GM12878 (cell line): Measurements from ENCODE around the gene TMEM59.

Experiments used
- CBX3 ChIP-seq: fragments of 200-600 bp; sonication (generic); IDR thresholded peaks from 2 replicates; pipeline ENCODE4 v1.6.1; 2016; ENCODE audit warnings: low read depth, borderline replicate concordance
- CEBPZ ChIP-seq: fragments of 150-350 bp; IDR thresholded peaks from 2 replicates; pipeline ENCODE4 v1.6.1; 2016; ENCODE audit warnings: low read depth, low read length
- CTCF ChIP-seq, 3 experiments: IDR thresholded peaks in 2 of 3; conservative IDR thresholded peaks in 1 of 3; 2 replicates each; pipeline ENCODE4 v1.5.1; 2011; ENCODE audit warnings: low read depth in 3 of 3, low read length in 3 of 3, mild to moderate bottlenecking in 3 of 3, control low read depth in 2 of 3, moderate library complexity in 2 of 3, inconsistent platforms in 1 of 3, mixed read lengths in 1 of 3; ENCODE audit not compliant: control insufficient read depth in 2 of 3, insufficient read depth in 1 of 3; ENCODE audit errors: extremely low read depth in 1 of 3
- E2F4 ChIP-seq: IDR thresholded peaks from 2 replicates; pipeline ENCODE4 v1.6.1; 2012; ENCODE audit warnings: low read depth, low read length, improper control_type of control experiment
- EP300 ChIP-seq, 2 experiments: fragments of 150-350 bp in 1 of 2; IDR thresholded peaks; 2 replicates each; pipeline ENCODE4 v1.6.1; 2011 to 2012; ENCODE audit warnings: low read depth in 2 of 2, low read length in 2 of 2, borderline replicate concordance in 1 of 2, improper control_type of control experiment in 1 of 2, inconsistent platforms in 1 of 2; ENCODE audit not compliant: control insufficient read depth in 1 of 2
- EZH2 ChIP-seq: IDR thresholded peaks from 2 replicates; pipeline ENCODE4 v1.6.1; 2012; ENCODE audit warnings: low read depth, mild to moderate bottlenecking, control low read depth, inconsistent platforms, low read length, borderline replicate concordance; ENCODE audit not compliant: control insufficient read depth
- POLR2AphosphoS2 ChIP-seq: IDR thresholded peaks from 2 replicates; pipeline ENCODE4 v1.6.1; 2011; ENCODE audit warnings: low read depth, mild to moderate bottlenecking, low read length, improper control_type of control experiment, moderate library complexity
- RELA ChIP-seq: fragments of 450-650 bp; IDR thresholded peaks from 2 replicates; pipeline ENCODE4 v1.8.0; 2014; ENCODE audit warnings: borderline replicate concordance; ENCODE audit not compliant: partially characterized antibody
- REST ChIP-seq: IDR thresholded peaks from 2 replicates; pipeline ENCODE4 v1.6.1; 2012; ENCODE audit warnings: mild to moderate bottlenecking, low read depth, low read length
- SUPT20H ChIP-seq: IDR thresholded peaks from 2 replicates; pipeline ENCODE4 v1.6.1; 2011; ENCODE audit warnings: low read depth, mild to moderate bottlenecking, low read length, moderate library complexity, borderline replicate concordance; ENCODE audit not compliant: control insufficient read depth
- ZNF274 ChIP-seq: IDR thresholded peaks from one replicate; pipeline ENCODE4 v1.8.0; 2011; ENCODE audit not compliant: insufficient read length, insufficient read depth

- no peak for TF ChIP-seq EP300 (IDR thresholded peaks at IDR 0.05; ENCODE audit: borderline replicate concordance in 1 of 2, control insufficient read depth in 1 of 2, low read depth in 2 of 2, low read length in 2 of 2)
- TF ChIP-seq ZNF274, result no peak
- TF ChIP-seq SUPT20H, result no peak
- TF ChIP-seq RELA, result no peak
- TF ChIP-seq CBX3, result no peak
- TF ChIP-seq CTCF (IDR thresholded peaks at IDR 0.05 in 2 of 3, conservative IDR thresholded peaks at IDR 0.05 in 1 of 3; ENCODE audit: control insufficient read depth in 2 of 3, extremely low read depth in 1 of 3, insufficient read depth in 1 of 3, low read depth in 3 of 3, low read length in 3 of 3), result no peak
- no peak for TF ChIP-seq EZH2
- TF ChIP-seq CEBPZ, result no peak
- no peak for TF ChIP-seq E2F4
- TF ChIP-seq POLR2AphosphoS2, result no peak
- no peak for TF ChIP-seq REST
Observed at GRCh38 chr1:54002544-54003248, 50.3 kb downstream of the TMEM59 start.
